DMS53 treated with DMSO at 0.1 percent for 48 hours (cell line): ENCODE results near the gene TMEM221.

Experiments
- DNase-seq: peaks from one replicate; lab custom pipeline; 2025; ENCODE audit not compliant: unreplicated experiment; lab: John Stamatoyannopoulos, UW

TMEM221 gene

GRCh38 chr19:17406046-17406886 lies 42.2 kb downstream of the TMEM221 start:
- DNase-seq = no peak

DNA sequence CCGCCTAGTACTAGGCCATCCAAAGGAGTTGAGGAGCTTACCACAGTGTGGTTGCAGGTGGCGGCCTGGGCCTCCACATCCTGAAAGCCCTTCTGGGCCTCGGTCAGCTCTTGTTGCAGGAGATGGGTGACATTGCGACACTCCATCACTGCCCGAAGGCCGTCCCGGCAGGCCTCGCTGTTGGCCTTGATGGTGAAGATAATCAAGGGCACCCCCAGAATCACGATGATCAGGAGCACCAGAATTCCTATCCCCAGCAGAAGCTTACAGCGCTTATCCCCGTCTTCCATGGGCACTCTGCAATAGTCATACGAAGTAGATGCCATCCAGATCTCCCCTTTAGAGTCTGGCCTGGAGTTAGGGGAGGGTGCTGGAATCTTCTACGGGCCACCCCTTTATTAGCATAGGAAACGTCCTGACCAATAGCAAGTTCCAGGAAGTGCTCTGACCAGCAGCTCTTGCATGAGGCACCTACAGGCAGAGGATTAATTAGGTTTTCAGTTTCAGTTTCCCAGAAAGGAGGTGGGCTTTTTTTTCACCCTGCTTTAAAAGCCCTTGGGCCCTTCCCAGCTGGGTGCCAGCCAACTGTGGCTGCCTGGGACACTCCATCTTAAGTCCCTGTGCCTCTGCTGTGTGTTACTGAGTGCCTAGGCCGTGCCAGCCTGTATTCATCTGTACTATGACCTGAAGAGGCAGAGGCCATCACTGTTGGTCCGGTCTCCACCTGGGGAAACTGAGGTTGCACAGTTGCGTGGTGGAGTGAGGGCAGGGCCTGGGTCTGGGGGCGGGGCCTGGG lies 43.0 kb downstream of the TMEM221 start, which contains the start of gene BST2:
Gene BST2 (minus strand): TSS at position 381 of the 796 bp plus-strand sequence. CDS start 55 bp downstream, at position 326.
- no peak for DNase-seq

GRCh38 chr19:17404621-17405249 lies 43.7 kb downstream of the TMEM221 start:
- no peak for DNase-seq

DNA sequence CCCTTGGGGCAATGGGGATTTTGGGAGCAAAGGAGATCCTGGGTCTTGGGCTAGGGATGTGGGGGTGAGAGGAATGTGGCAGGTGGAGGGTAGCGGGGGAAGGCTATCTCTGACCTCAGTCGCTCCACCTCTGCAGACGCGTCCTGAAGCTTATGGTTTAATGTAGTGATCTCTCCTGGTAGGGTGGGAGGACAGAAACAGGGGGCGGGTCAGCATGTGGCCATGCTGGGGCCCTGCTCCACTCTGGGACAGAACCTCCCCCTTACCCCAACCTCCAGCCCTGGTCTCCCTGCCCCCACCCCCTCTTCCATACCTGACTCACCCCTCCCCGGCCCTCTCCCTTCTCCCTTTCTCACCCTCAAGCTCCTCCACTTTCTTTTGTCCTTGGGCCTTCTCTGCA lies 44.5 kb downstream of the TMEM221 start:
- no peak for DNase-seq

GRCh38 chr19:17402982-17403855 lies 45.2 kb downstream of the TMEM221 start:
- DNase-seq = no peak

DNA sequence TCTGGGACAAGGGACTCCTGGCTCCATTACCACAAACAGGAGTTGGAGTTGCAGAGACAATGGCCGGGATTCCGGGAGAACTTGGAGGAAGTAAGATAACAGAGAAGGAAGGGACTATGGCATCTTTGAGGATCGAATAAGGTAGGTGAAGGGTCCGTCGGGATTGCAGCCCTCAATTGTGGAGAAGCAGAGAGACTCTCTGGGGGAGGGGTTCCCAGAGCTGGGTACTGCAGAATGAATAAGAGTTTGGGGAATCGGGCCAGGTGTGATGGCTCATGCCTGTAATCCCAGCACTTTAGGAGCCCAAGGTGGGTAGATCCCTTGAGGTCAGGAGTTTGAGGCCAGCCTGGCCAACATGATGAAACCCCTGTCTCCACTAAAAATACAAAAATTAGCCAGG lies 46.8 kb downstream of the TMEM221 start:
- DNase-seq = no peak

DNA sequence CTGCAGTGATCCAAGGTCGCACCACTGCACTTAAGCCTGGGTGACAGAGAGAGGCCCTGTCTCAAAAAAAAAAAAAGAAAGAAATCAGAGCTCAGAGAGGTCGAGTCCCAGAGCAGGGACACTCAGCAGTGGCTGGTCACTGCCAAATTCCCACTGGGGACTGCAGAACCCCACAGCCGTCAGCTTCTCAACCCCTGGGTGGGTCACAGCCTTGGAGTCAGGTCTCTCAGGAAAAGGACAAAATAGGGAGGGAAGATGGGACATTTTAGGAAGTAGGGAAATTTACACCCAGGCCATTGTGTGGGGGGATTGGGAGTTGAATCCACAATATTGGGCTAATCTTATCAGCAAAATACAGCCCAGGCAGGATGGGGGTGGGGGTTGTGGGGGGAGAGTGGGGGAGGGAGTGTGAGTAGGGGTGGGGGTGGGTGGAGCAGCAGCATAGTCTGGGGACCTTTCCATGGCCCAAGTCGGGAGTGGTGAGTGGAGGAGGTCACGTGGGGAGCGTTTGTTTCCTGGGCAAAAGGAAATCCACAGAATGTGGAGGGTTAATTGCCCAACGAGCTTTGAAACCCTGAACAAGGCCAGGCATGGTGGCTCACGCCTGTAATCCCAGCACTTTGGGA lies 49.5 kb downstream of the TMEM221 start:
- no peak for DNase-seq

DNA sequence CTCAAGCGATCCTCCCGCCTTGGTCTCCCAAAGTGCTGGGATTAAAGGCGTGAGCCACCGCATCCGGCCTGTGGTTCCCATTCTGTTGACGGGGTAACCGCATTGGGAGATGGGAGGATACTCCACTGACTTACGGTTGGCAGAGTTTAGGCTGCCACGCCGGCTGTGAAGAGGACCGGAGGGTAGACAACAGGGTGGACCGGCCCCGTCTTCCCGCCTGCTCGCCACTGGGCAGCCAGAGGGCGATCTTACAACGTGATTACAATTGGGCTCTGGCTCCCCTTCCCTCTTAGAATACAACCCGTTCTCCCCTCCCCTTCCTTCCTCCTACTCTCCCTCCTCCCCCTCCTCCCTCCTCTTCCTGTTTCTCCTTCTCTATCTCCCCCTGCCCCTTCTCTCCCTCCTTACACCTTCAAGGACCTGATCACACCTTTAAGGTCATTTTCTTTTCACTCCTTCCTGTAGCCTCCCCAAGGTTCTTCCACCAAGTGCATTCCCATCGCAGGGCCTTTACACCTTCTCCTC lies 53.5 kb downstream of the TMEM221 start:
- no peak for DNase-seq

DNA sequence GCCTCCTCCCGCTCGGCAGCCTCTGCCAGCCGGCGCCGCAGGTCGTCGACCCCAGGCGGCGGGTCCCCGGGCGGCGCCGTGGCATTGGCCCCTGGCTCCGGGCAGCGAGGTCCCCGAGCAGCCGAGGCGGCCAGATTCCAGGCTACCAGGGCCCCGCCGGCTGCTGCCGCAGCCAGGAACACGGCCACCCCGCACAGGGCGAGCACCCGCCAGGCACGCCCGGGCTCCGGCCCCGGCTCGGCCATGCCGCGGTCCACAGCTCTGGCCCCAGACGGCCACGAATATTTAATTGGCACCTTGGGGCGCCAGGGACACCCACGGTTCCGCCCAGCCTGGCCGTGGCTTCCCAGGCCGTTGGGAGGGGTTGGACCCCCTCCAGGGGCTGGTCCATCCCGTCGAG lies 54.6 kb downstream of the TMEM221 start, which contains the start of gene CCDC194:
Gene CCDC194 (minus strand): TSS at position 283 of the 400 bp plus-strand sequence. CDS start 38 bp downstream, at position 245.
- DNase-seq = no peak

DNA sequence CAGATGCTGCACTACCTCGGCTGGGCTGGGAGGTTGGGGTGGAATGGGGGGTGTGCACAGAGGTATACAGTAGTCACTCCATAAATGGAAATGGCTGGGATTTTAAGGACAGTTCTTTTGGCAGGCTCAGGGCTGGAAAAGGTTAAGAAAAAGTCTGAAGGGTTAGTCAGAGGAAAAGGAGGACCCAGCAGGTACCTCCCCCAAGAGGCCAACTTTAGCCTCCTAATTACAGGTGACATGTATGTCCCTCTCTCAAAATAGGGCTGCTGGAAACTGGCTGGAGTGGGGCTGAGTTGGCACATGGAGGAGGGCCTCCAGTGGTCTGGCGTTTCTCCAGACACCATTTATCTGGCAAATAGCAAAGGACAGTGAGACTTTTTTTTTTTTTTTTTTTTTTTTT lies 55.5 kb downstream of the TMEM221 start:
- DNase-seq = no peak

- DNase-seq = no peak
Observed at GRCh38 chr19:17391371-17392151, 56.9 kb downstream of the TMEM221 start.

DNA sequence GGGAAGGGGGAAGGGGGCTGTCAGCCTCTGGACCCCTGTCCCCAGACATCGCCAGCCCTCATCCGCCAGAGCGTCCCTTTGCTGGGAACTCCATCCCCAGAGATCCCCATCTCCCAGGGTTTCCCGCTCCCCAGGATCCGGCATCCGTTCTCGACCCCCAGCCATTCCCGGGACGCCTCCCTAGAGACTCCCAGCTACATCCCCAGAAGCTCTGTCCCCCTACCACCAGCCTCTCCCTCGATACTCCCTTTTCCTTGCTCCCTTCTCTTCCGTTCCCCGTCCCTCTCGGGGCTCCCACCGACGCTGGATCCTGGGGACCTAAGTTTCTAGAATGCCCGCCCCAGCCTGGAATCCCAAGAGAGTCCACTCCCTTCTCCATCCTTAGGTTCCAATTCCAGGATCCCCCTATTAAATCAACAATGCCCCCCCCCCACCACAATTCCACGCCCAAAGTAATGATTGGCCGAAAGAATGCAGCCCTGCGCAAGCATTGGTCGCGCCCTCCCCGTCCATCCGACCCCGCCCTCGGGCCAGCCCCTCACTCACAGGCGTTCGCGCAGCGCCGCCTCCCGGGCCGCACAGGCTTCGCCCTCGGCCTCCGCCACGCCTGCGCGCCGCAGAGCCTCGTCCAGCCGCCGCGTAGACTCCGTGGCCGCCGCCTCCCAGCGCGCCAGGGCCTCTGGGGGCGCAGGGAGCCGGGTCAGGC lies 57.6 kb downstream of the TMEM221 start:
- peak; percentile 16 for DNase-seq

DNA sequence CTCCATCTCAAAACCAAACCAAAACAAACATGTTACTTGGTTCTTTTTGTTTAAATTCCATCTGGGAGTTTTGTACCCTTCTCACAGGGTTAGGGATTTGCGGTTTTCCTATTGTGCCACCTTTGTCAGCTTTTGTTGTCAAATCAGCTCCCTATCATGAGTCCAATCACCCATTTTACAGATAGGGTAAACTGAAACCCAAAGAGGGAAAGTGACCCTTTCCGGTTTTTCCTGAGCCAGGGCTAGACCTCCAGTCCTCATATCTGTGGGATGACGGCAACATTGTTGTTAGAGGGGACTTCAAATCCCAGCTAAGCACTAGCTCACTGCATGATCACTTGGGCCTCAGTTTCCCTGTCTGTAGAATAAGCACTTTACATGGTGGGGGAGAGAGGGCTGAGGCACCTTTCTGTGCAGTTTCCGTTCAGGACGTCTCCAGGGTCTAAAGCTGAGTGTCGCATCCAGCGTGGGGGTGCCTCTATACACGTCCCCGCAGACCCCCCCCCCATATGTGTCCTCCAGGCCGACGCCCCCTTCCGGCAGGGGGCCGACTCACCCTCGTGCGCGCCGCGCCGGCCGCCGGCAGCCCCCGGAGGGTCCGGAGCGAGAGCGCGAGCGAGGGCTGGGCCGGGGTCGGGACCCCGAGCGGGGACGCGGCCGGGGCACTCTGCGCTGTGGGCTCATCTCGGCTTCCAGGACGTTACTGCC lies 58.4 kb downstream of the TMEM221 start:
- no peak for DNase-seq

- DNase-seq = no peak
Observed at GRCh38 chr19:17389288-17389687, 59.2 kb downstream of the TMEM221 start.

DNA sequence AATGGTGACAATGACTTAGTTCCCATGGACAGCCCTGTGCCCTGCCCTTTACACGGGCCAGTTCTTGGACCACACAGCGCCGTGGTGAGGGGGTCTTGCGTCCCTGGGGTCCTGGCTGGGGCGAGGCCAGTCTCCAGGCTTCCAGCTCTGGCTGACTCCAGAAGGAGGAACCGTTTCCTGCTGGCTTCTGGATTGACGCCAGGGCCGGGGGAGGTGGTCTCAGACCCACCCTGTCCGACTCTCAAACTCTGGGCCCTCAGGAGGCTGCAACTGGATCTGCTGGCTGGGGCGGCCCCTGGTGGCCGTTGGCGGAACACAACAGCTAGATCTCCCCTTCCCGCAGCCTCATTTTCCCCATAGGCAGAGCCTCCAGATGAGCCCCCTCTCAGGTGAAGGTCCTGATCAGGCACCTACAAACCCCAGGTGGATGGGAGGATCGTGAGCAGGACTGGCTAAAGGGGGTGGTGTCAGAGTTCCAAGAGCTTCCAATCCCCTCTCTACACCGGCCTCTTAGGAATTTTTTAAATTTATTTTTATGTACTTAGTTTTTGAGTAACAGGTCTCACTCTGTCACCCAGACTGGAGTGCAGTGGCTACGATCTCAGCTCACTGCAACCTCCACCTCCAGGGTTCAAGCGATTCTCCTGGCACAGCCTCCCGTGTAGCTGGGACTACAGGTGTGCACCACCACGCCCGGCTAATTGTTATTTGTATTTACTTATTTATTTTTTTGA lies 62.4 kb downstream of the TMEM221 start:
- DNase-seq = peak; percentile 5
